RPMI7951 (cell line): Measurements from ENCODE around the gene DRAM1. TPM values are rescaled to one million over a fixed set of nuclear protein-coding genes. Genes with fewer than 3 reads are reported as not detected.
"Not testable (repeated sequence)": the region's sequence is repeated elsewhere in the genome, so short reads cannot be mapped to it uniquely, and the experiment has no call there.

Experiments
- DNase-seq: peaks from one replicate; pipeline ENCODE4 v3.0.0-alpha.2; 2012; ENCODE audit warnings: low read depth
- total RNA-seq: library from RNA; depleted of rRNA; stranded (reverse); fragments of >200 nt; shearing (Covaris generic); gene quantifications from 2 replicates; pipeline ENCODE4 v1.2.3, GENCODE V29; 2014

The DRAM1 gene
- total RNA-seq, 1 experiment from 2014 or later, result 2.6 TPM

GRCh38 chr12:101859664-101860607, 17.4 kb upstream of the DRAM1 start:
- DNase-seq, result no peak

- DNase-seq, result not testable (repeated sequence)
Observed at GRCh38 chr12:101861688-101862087, 15.7 kb upstream of the DRAM1 start.

GRCh38 chr12:101862245-101862644, 15.1 kb upstream of the DRAM1 start:
- DNase-seq, result no peak

GRCh38 chr12:101863981-101864380, 13.4 kb upstream of the DRAM1 start:
- DNase-seq, result no peak

GRCh38 chr12:101866615-101867373, 10.6 kb upstream of the DRAM1 start:
- DNase-seq, result no peak

GRCh38 chr12:101867619-101868018, 9.8 kb upstream of the DRAM1 start:
- not testable (repeated sequence) for DNase-seq

- DNase-seq, result no peak
Observed at GRCh38 chr12:101870925-101871324, 6.5 kb upstream of the DRAM1 start.

- no peak for DNase-seq
Observed at GRCh38 chr12:101875162-101875561, 2.2 kb upstream of the DRAM1 start.

GRCh38 chr12:101876322-101876860, 989 bp upstream of the DRAM1 start:
- DNase-seq, result no peak

- DNase-seq, result peak; percentile 22
Observed at GRCh38 chr12:101877806-101878242, 444 bp downstream of the DRAM1 start.

GRCh38 chr12:101878243-101878821, 952 bp downstream of the DRAM1 start:
- no peak for DNase-seq

GRCh38 chr12:101880769-101881168, 3.4 kb downstream of the DRAM1 start:
- DNase-seq, result no peak

GRCh38 chr12:101881228-101881627, 3.8 kb downstream of the DRAM1 start:
- no peak for DNase-seq

GRCh38 chr12:101884174-101884573, 6.8 kb downstream of the DRAM1 start:
- no peak for DNase-seq

GRCh38 chr12:101884781-101885340, 7.5 kb downstream of the DRAM1 start:
- not testable (repeated sequence) for DNase-seq

- no peak for DNase-seq
Observed at GRCh38 chr12:101885912-101886561, 8.7 kb downstream of the DRAM1 start.

- DNase-seq, result no peak
Observed at GRCh38 chr12:101889211-101889752, 11.9 kb downstream of the DRAM1 start.

GRCh38 chr12:101891462-101891971, 14.1 kb downstream of the DRAM1 start:
- DNase-seq, result peak; percentile 5

- no peak for DNase-seq
Observed at GRCh38 chr12:101892794-101893193, 15.4 kb downstream of the DRAM1 start.

- DNase-seq, result no peak
Observed at GRCh38 chr12:101901777-101902176, 24.4 kb downstream of the DRAM1 start.

- DNase-seq, result no peak
Observed at GRCh38 chr12:101902641-101903040, 25.3 kb downstream of the DRAM1 start.
